ENCODE measurements around the gene PIP5K1B.
A peak's percentile ranks its signal among the peaks of the same experiment; 100 is the strongest.
"Not testable (repeated sequence)": the region's sequence is repeated elsewhere in the genome, so short reads cannot be mapped to it uniquely, and the experiment has no call there.

PIP5K1B gene, protein sequence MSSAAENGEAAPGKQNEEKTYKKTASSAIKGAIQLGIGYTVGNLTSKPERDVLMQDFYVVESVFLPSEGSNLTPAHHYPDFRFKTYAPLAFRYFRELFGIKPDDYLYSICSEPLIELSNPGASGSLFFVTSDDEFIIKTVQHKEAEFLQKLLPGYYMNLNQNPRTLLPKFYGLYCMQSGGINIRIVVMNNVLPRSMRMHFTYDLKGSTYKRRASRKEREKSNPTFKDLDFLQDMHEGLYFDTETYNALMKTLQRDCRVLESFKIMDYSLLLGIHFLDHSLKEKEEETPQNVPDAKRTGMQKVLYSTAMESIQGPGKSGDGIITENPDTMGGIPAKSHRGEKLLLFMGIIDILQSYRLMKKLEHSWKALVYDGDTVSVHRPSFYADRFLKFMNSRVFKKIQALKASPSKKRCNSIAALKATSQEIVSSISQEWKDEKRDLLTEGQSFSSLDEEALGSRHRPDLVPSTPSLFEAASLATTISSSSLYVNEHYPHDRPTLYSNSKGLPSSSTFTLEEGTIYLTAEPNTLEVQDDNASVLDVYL

DNA sequence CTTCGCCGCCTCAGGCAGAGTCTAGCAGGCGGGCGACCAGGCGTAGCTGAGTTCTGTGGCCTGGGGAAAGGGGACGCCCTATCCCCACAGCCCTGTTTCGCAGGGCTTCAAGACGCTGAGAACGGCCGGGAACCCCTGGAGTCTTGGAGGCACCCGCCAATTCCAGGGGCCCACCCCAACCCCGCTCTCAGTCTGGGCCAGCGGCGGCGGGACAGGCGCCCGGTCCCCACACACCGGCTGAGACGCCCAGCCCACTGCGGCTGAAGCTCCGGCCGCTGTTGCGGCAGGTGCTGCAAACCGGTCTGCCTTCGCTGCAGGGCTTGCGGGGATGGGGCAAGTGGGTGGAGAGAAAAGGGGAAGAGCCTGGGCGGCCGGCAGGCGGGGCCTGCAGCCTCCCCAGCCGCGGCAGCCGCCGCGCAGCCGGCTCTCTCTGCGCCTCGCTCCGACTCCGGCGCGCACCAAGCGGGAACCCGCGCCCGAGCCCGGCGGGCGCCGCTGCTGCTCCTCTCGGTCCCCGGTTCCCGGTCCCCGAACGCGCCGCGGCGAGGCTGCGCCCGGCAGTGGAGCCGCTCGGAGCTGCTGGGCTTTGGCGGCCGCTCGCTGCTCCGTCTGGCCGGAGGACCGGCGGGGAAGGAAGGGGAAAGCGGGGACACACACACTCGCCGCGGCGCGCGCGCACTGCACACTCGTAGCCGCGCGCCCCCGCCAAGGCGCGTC is at the start of gene PIP5K1B:
TSS of gene PIP5K1B (plus strand) at position 427 of the 717 bp plus-strand sequence. CDS start 117,375 bp downstream, outside the sequence.
- DNase-seq = peak; percentile 26

DNA sequence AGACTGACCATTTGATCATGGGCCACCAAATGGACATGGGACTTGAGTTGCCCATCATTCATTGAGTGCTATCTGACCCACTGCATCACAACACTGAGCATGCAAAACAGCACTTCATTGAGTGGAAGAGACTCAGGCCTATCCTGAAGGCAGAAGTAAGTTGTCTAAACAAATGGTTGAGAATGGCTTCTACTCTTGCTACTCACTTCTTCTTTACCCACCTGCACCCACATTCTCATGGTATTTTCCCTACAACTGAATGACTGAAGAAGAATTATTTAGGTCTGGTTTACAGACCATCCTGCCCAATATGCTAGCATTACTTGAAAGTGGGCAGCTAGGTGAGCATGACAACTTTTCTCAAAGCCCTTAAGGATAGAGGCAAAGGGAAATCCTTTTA is 41.0 kb upstream of the PIP5K1B start:
- DNase-seq = no peak

DNA sequence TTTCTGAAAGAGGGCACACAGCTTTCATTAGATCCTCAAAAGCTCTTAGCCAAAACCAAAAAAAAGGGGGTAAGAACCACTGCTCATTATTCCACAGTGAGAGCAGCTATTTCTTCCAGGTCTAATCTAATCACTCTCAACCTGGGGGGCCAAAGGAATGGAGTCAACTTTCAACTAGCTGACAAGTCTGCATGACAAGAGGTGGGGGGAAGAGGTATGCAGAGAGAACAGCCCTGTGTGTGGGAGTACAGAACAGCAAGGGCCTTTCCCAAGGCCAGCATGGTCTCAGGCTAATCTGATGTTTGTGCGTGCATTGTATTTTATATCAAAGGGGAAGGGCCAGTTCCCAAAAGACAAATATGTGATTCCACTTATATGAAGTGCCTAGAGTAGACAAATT is 36.9 kb upstream of the PIP5K1B start:
- no peak for DNase-seq

DNA sequence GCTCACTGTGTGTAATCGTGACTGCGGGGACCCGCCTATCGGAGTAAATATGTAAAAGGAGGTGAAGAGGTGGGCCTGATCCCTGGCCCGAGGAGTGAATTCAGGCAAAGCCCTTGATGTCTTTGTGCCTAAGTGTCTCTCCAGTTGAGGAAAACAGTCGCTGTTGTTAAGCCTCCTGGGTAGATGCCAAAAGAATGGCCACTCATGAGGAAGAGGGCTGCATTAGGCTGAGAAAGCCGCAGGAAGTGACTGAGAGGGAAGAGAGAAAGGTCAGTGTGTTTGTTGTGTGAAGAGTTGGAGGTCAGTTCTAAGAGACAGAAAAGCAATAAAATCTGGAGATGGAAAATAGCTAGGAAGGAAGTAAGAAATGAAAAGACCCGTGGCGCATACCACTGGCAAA is 35.8 kb upstream of the PIP5K1B start:
- no peak for DNase-seq

DNA sequence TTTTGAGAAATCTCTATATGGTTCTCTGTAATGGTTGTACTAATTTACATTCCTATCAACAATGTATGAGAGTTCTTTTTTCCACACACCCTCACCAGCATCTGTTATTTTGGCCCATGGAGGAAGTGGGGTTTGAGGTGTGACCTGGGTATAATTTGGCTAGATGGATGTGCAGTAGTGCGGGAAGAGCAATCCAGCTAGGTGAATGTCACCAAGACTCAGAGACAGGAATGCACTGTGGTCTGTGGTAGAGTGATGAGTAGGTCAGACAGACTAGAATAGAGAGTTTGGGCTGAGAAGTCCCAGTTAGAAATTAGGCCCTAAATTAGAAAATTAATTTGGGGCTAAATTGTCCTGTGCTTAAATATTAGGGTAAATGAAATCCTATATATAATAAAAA is 32.8 kb upstream of the PIP5K1B start:
- DNase-seq = no peak

DNA sequence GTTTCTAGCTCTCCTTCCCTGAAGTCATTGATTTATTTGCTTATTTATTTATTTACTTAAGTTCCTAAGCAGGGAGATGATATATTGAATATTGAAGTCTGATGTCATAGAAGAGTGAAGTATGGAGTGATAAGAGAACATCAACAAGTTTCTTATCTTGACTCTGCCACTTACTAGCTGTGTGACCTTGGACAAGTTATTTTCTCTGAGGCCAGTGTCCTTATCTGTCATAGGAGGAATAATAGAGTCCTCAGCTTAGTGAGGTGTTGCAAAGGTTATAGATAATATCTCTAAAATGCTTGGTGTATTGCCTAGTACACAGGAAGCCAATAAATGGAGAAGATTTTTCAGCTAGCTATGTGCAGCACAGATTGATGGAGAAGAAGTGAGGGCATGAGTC is 32.4 kb upstream of the PIP5K1B start:
- DNase-seq = no peak

DNA sequence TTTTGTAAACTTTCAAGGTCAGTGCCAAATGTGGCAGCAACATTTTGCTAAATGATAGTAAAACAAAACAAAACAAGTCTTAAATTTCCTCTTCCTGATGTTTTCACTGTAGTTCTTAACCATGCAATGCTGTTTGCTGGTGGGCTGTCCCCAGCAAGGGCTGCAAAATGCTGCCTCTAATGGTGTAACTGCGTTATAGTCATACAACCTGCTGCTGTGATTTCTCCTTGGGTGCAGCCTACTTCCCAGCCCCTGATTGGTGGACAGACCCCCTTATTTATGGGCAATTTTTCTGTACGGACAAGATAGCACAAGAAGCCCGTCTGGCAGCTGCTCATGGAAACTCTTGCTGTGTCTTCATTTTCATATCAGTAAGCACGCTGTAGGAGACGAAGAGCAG is 26.6 kb upstream of the PIP5K1B start:
- DNase-seq = no peak

DNA sequence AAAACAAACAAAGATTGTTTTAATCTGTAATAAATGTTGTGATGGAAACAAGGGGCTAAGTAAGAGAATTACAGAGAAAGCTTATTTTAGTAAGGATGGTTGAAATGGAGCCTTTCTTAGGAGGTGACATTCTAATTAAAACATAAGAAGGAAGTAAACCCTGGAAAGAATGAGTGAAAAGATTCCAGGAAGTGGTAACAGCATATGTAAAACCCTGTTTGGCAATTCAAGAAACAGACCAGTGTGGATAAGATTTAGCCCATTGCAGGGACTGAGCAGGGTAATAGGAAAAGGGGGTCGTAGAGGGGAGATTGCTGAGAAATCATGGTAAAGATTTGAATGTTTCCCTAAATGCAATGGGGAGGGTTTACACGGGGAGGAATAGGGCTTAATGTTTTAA is 21.6 kb upstream of the PIP5K1B start:
- no peak for DNase-seq

DNA sequence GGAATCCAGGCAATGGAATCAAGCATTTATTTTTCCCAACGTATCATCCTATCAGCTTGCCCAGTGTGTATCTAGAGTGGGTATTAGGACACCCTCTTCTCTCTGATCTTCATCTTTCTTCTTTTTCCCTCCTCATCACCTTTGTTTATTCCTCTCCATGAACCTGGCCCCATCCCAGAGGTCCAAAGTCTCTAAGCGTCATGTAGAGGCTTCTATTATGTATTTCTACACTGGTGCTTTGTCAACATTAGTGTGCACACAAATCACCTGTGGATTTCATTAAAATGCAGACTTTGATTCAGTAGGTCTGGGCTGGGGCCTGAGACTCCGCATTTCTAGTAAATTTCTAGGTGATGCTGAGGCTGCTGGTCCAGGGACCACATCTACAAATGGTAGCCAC is 19.8 kb upstream of the PIP5K1B start:
- DNase-seq = no peak

DNA sequence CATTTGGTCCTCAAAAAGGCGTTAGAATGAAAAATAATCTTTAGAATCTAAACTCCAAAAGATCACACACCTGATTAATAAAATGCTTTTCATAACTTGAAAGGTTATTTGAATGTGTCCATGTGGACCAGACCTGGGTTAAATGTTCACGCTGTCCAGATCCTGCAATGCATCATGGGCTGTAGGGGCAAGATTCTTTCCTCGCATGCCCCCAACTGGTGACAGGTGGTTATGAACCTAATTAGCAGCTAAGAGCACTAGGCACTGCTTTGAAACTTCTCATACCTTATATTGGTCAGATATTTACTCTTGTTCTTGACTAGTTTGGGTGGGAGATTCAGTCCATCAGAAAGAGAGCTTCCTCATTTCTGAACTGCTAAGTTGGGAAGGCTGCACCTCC is 19.3 kb upstream of the PIP5K1B start:
- no peak for DNase-seq

DNA sequence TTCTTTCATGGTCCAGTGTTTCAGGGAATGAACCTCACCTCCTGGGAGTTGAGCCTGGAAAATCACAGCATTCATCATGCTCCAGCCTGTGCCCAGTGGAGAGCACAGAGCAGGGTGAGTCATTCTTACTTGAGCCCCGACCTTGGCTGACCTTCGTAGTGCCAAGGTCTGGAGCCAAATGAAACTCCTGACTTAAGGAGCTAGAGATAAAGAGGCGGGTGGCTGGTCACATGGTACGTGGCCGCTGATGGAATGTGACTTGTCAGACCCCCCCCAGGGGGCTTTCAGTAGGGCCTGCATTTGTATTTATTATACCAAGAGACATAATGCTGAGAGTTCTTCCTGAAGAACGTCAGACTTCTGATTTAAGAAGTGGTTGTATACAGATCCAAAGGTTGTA is 15.0 kb upstream of the PIP5K1B start:
- DNase-seq = no peak

DNA sequence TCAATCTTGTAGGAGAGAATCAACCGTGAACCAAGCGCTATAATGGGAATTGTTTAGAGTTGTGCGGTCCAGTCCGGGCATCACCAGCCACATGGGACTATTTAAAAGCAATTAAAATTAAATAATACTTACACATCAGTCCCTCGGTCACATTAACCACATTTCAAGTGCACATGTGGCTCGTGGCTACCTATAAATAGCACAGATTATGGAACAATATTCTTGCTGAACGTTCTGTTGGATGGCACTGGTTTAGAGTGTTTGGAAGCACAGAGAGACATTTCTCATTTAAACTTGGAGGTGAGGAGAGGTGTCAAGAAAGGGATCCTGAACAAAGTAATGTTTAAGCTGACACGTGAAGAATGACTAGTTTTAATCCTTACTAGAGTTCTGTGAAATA is 12.5 kb upstream of the PIP5K1B start:
- DNase-seq = no peak

DNA sequence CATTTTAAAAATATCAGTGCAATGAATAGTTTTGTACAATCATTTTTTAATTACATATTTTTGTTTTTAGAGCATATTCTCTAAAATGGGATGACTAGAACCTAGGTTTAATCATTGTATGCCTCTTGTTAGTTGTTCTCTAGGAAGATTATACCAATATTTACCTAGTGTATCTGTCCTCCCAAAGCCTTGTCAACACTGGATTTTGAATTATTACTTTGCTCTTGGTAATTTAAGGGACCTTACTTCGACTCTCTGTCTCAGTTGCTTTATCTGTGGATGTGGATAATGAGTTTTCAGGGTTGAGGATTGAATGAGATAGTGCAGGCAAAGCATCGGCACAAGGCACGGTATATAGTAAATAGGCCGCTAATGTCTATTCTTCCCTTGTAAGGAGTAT is 10.9 kb upstream of the PIP5K1B start:
- DNase-seq = no peak

DNA sequence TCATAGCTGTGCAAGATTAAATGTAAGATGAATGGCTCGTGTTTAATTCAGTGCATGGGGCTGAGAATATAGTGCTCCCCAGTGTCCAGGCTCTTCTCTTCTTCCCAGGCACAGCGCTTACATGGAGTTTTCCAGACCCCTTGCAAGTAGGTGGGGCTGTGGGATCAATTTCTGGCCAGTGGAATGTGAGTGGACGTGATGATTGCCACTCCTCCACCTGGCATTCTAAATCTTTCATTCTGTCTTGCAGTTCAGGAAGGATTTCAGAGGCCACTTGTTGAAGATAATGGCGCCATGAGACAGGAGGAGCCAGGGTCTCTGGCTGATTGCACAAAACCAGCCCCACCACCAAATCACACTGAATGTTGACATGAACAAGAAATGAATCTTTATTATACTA is 7.2 kb upstream of the PIP5K1B start:
- no peak for DNase-seq

DNA sequence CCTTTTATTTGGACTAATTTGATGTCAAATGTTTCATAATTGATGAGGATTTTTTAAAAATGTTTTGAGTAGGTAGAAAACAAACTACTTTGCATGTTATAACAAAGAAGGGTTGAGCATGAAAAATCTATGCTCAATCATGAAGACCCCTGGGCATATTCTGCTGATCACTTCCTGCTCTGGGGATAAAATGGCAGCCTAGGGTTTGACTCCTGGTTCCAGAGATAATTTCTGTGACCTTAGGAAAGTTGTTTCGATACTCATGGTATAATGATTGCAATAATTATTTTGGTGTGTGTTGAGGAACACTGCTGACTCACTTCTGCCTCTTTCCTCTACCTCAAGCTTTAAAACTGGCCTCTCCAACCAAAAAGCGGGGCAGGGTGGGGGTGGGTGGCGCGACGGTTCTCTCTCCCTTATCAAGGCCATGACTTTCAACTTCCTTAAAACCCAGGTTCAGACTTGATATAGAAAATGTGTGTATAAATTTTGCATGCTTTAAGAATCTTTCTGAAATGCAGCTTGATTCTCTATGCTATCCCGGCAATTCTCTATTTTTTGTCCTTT is 6.0 kb upstream of the PIP5K1B start:
- no peak for DNase-seq

DNA sequence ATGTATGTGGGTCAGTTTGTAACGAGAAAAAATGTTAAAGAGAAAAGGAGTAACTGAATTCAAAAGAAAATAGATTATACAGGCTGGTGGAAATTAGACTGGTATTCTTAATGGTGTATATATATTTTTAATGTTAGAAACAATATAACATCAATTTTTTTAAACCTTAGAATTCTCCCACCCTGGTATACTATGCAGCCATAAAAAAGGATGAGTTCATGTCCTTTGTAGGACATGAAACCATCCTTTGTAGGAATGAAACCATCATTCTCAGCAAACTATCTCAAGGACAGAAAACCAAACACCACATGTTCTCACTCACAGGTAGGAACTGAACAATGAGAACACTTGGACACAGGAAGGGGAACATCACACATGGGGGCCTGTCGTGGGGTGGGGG is 5.4 kb upstream of the PIP5K1B start:
- DNase-seq = not testable (repeated sequence)

DNA sequence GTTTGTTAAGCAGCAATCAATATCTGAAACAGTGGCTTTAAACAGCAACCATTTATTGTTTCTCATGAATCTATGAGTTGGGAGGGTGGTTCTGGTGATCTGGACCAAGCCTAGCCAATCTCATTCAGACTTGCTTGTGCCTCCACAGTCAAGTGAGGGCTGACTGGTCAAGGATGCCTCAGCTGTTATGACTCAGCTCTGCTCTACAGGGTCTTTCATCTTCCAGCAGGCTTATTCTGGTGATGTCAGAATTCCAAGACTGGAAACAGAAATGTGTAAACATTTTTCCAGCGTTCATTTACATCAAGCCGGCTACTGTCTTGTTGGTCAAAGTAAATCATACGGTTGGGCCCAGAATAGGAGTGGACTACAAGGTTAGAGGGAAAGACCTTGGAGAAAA is 2.5 kb upstream of the PIP5K1B start:
- DNase-seq = no peak

DNA sequence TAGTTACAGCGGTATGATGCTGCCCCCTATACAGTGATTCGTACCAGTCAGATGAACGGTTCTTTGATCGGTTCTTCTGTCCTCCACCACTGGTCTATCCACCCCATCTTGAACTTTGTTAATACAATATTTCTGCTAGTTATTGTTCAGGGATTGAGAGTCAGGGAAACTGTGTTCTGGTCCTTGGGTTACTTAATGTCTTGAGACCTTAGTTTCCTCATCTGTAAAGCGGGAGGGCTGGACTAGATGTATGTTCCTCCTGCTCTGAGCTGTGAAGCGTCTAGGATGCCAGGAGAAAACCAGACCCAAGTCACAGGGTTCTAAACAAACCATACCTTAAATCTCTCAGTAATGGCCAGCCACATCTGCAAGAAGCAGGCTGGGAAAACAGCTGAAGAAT is 1.4 kb upstream of the PIP5K1B start:
- no peak for DNase-seq

DNA sequence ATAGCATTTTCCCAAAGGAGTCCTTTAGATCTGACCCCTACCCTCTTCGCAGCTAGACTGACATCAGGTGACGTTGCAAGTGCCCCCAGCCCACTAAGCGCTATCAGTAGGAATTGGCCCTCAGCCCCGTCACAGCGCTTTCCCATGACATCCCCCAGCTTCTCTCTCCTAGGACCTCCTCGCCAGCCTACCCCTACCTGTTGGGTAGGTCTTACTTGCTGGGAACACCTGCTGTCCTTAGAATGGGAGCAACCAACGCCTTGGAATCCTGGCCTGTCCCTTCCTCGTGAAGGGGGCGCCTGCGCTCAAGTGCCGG is 584 bp upstream of the PIP5K1B start:
- no peak for DNase-seq

DNA sequence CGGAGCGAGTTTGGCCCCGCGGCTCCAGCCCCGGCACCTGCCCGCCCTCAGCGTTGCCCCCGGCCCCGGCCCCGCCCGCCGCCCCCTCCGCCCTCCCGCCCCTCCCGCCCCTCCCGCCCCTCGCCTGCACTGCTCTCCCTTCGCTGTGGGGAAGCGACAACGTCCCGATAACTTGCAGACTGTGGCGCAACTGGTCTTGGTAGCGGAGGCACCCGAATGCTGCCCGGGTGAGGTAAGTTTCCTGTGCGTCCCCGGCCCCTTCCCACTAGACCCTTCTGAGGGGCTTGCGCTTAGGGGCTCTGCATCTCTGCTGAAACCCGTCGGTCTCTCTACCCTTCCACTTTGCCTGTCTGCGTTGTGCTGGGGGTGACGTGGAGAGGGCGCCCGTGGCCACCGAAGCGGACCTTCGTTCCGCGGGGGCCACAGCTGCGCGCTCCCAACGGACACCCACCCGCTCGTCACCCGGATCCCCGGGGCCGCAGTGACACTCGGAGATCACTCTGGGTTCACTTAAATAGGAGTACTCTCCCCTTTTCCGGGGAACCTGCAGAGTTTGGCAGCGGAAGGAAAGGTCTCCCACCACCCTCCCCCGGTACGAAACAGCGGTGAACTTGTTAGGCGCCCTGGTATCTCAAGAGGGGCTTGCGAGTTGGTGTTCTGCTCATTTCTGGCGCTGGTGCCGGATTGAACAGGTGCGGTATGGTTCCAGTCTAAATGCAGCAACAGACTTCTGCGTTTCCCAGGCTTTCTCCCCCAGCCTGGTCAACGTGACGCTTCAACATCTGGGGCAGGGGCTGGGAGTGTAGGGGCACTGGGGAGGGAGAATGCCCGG is 707 bp downstream of the PIP5K1B start:
- DNase-seq = no peak

DNA sequence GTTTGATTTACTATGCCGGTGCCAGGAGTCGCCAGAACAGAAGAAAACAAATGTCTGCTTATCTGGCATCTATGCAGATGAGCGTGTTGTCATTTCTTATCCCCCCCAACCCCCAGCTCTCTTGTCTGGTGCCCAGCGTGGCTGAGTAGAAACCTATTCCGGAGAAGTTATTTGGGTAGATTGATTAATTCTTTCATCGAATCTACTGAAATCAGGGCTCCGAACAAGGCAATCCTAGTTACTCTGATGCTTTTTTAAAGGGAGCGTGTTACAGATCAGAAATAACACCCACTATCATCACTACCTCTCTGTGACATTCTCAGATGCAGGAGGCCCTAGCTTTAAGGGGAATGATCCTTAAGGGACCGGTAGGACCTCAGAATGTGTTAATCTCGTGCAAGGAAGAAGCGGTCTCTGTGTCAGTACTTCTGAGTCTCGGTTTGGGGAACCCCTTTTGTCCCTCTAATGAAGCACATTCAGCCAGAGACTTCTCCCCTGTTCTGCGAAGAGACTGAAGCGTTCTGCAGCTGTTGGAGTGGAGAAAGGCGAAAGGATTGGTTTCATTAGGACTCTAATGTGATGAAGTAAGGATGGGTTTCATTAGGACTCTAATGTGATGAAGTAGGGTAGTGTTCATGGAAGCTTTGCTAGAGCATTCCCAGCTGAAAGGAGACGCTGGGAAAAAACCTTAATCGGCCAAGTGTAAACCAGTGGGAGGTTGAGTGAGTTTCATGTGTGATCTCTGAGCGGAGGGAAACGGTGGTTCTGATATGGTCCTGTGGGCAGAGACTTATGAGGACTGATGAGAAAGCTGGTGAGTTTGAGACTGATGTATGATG is 1.5 kb downstream of the PIP5K1B start:
- no peak for DNase-seq

DNA sequence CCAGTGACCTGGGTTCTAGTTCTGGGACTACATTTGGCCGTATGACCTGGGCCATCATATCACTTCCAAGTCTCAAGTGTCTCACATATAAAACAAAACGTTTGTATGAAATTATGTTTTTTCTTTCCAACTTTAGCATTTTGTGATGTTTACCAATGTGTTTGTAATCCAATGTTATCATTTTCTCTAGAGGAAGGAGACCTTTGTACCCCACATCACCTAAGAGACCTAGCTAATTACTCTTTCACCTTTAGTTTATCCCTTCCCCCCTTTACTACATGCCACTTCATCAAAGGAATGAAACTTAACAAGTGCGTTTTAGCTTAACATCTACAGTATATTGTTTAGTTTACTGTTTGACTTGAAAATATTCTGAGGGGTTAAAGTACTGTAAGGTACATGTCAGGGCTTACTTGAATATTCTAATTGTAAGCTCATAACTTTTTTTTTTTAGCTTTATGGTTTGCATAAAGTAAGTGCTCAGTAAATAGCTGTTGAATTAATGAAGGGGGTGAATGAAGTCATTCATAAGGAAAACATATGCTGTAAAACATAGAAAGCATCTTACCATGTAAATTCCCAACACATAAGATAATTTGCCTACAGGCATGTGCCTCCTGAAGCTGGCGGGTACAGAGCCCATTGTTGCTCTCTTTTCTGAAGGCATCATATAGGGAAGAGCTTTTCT is 2.9 kb downstream of the PIP5K1B start:
- no peak for DNase-seq

All from fibroblast of upper back skin (primary cell).